ENCODE data around the gene SNX24.

DNA sequence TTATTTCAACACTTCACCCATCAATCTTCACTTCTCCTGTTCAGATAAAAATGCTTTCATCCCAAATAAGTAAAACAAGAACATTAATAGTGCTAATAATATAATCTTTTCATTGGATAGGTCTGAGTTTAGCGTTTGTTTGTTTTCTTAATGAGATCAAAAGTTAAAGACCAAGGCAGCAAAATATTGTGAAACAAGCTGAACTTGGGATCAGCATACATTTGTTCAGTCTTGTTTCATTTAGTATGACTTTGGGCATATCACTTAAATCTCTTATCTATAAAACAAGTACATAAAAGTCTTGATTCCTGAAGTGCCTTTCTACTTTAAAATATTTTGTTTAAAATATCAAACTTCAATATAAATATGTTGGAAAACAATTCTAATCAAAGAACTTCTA is 13.4 kb upstream of the SNX24 start:
- TF ChIP-seq, protein P1, sequence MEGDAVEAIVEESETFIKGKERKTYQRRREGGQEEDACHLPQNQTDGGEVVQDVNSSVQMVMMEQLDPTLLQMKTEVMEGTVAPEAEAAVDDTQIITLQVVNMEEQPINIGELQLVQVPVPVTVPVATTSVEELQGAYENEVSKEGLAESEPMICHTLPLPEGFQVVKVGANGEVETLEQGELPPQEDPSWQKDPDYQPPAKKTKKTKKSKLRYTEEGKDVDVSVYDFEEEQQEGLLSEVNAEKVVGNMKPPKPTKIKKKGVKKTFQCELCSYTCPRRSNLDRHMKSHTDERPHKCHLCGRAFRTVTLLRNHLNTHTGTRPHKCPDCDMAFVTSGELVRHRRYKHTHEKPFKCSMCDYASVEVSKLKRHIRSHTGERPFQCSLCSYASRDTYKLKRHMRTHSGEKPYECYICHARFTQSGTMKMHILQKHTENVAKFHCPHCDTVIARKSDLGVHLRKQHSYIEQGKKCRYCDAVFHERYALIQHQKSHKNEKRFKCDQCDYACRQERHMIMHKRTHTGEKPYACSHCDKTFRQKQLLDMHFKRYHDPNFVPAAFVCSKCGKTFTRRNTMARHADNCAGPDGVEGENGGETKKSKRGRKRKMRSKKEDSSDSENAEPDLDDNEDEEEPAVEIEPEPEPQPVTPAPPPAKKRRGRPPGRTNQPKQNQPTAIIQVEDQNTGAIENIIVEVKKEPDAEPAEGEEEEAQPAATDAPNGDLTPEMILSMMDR (conservative IDR thresholded peaks at IDR 0.05): no peak
- TF ChIP-seq EZH2 (IDR thresholded peaks at IDR 0.05; ENCODE audit: low read depth): no peak

Measured in PC-9 (cell line).